HEK293 (cell line): ENCODE data around the gene DPY19L3.

Experiments used
- CTCF ChIA-PET: fragments of 350-600 bp; formaldehyde crosslinking; extraction: SDS; loops from one replicate; lab custom pipeline; 2021; ENCODE audit warnings: antibody characterized with exemption; lab: Yijun Ruan, JAX
- POLR2A ChIA-PET: fragments of 300-600 bp; formaldehyde crosslinking; extraction: SDS; loops from one replicate; lab custom pipeline; 2020; ENCODE audit warnings: antibody characterized with exemption, inconsistent platforms; lab: Yijun Ruan, JAX
- H3K27ac ChIP-seq: fragments of 200-500 bp; sonication (Bioruptor generic); 2 replicates; pipeline ENCODE4 v1.5.1; 2014; ENCODE audit warnings: low read depth, low read length, control low read depth, inconsistent platforms; ENCODE audit errors: extremely low read depth
- H3K36me3 ChIP-seq, 2 experiments: fragments of 200-500 bp in 1 of 2; sonication (Bioruptor generic) in 1 of 2; 1 replicate in 1 of 2; 2 replicates in 1 of 2; pipeline ENCODE4 v1.5.1; 2014 to 2017; ENCODE audit warnings: inconsistent platforms in 2 of 2, low read length in 2 of 2; ENCODE audit not compliant: control insufficient read depth in 2 of 2, insufficient read depth in 1 of 2
- H3K4me1 ChIP-seq: fragments of 200-500 bp; sonication (Bioruptor generic); 2 replicates; pipeline ENCODE4 v1.5.1; 2014; ENCODE audit warnings: mild to moderate bottlenecking, low read length, inconsistent platforms; ENCODE audit not compliant: control insufficient read depth, insufficient read depth
- H3K4me3 ChIP-seq: 2 replicates; pipeline ENCODE4 v1.5.1; 2011; ENCODE audit warnings: low read depth, mild to moderate bottlenecking, control low read depth, low read length, moderate library complexity
- H3K9me3 ChIP-seq: fragments of 200-500 bp; sonication (Bioruptor generic); 2 replicates; pipeline ENCODE4 v1.5.1; 2014; ENCODE audit warnings: low read depth, low read length, inconsistent platforms; ENCODE audit not compliant: control insufficient read depth, insufficient read depth
- EGR2 ChIP-seq: fragments of 450-650 bp; formaldehyde crosslinking; IDR thresholded peaks from 2 replicates; pipeline ENCODE4 v1.5.1; 2016; ENCODE audit warnings: low read depth, missing biosample characterization, missing genetic modification characterization
- GLI2 ChIP-seq: fragments of 450-650 bp; formaldehyde crosslinking; IDR thresholded peaks from 2 replicates; pipeline ENCODE4; 2017; ENCODE audit warnings: missing biosample characterization, missing genetic modification characterization, low read depth, borderline replicate concordance
- KLF17 ChIP-seq: fragments of 450-650 bp; formaldehyde crosslinking; IDR thresholded peaks from 2 replicates; pipeline ENCODE4 v1.5.1; 2016; ENCODE audit warnings: missing biosample characterization, missing genetic modification characterization
- SCRT1 ChIP-seq: fragments of 450-650 bp; formaldehyde crosslinking; IDR thresholded peaks from 2 replicates; pipeline ENCODE4 v1.5.1; 2016; ENCODE audit warnings: missing biosample characterization, missing genetic modification characterization, borderline replicate concordance
- SETDB1 ChIP-seq: IDR thresholded peaks from one replicate; pipeline ENCODE4 v1.6.1; 2017; ENCODE audit warnings: mild to moderate bottlenecking, low read length, moderate library complexity, mixed read lengths; ENCODE audit not compliant: insufficient read length
- TRIM28 ChIP-seq: IDR thresholded peaks from 2 replicates; pipeline ENCODE4 v1.6.1; 2011; ENCODE audit warnings: low read length, control low read depth, borderline replicate concordance
- WT1 ChIP-seq: fragments of 450-650 bp; formaldehyde crosslinking; IDR thresholded peaks from 2 replicates; pipeline ENCODE4 v1.5.1; 2016; ENCODE audit warnings: missing biosample characterization, missing genetic modification characterization
- ZBTB1 ChIP-seq: fragments of 450-650 bp; formaldehyde crosslinking; IDR thresholded peaks from 2 replicates; pipeline ENCODE4 v1.5.1; 2016; ENCODE audit warnings: missing biosample characterization, missing genetic modification characterization
- ZBTB26 ChIP-seq: fragments of 450-650 bp; formaldehyde crosslinking; optimal IDR thresholded peaks from 2 replicates; pipeline ENCODE3; 2016; ENCODE audit warnings: missing biosample characterization, mild to moderate bottlenecking, missing genetic modification characterization
- ZBTB7A ChIP-seq: fragments of 450-650 bp; formaldehyde crosslinking; IDR thresholded peaks from 2 replicates; pipeline ENCODE4 v1.5.1; 2016; ENCODE audit warnings: low read depth, missing biosample characterization, missing genetic modification characterization
- ZFP37 ChIP-seq: fragments of 450-650 bp; formaldehyde crosslinking; IDR thresholded peaks from 2 replicates; pipeline ENCODE4 v1.5.1; 2016; ENCODE audit warnings: missing biosample characterization, missing genetic modification characterization
- ZNF221 ChIP-seq: fragments of 450-650 bp; formaldehyde crosslinking; IDR thresholded peaks from 2 replicates; pipeline ENCODE4 v1.5.1; 2017; ENCODE audit warnings: missing biosample characterization, missing genetic modification characterization, borderline replicate concordance
- ZNF514 ChIP-seq: fragments of 450-650 bp; formaldehyde crosslinking; IDR thresholded peaks from 2 replicates; pipeline ENCODE4 v1.5.1; 2016; ENCODE audit warnings: missing biosample characterization, missing genetic modification characterization
- ZNF544 ChIP-seq: fragments of 450-650 bp; formaldehyde crosslinking; IDR thresholded peaks from 2 replicates; pipeline ENCODE4 v1.5.0; 2017; ENCODE audit warnings: missing biosample characterization, missing genetic modification characterization
- ZNF580 ChIP-seq: fragments of 450-650 bp; formaldehyde crosslinking; IDR thresholded peaks from 2 replicates; pipeline ENCODE4 v1.5.1; 2016; ENCODE audit warnings: missing biosample characterization, missing genetic modification characterization
- ZNF623 ChIP-seq: fragments of 450-650 bp; formaldehyde crosslinking; IDR thresholded peaks from 2 replicates; pipeline ENCODE4 v1.5.1; 2016; ENCODE audit warnings: missing biosample characterization, missing genetic modification characterization
- ZNF654 ChIP-seq: fragments of 450-650 bp; formaldehyde crosslinking; IDR thresholded peaks from 2 replicates; pipeline ENCODE4 v1.5.1; 2016; ENCODE audit warnings: low read depth, missing biosample characterization, missing genetic modification characterization
- ZNF664 ChIP-seq: fragments of 450-650 bp; formaldehyde crosslinking; IDR thresholded peaks from 2 replicates; pipeline ENCODE4 v1.5.1; 2016; ENCODE audit warnings: missing biosample characterization, missing genetic modification characterization
- ZNF747 ChIP-seq: fragments of 450-650 bp; formaldehyde crosslinking; IDR thresholded peaks from 2 replicates; pipeline ENCODE4 v1.5.1; 2016; ENCODE audit warnings: missing biosample characterization, missing genetic modification characterization
- ZNF768 ChIP-seq: fragments of 450-650 bp; formaldehyde crosslinking; IDR thresholded peaks from 2 replicates; pipeline ENCODE4 v1.5.1; 2018; ENCODE audit warnings: missing biosample characterization, mild to moderate bottlenecking, missing genetic modification characterization
- ZSCAN5A ChIP-seq: fragments of 450-650 bp; formaldehyde crosslinking; IDR thresholded peaks from 2 replicates; pipeline ENCODE4 v1.5.1; 2016; ENCODE audit warnings: missing biosample characterization, missing genetic modification characterization
- ZXDB ChIP-seq: fragments of 450-650 bp; formaldehyde crosslinking; IDR thresholded peaks from 2 replicates; pipeline ENCODE4 v1.5.1; 2016; ENCODE audit warnings: missing biosample characterization, missing genetic modification characterization
- TF ChIP-seq, protein P1 (sequence below): fragments of 450-650 bp; formaldehyde crosslinking; IDR thresholded peaks from 2 replicates; pipeline ENCODE4 v1.5.1; 2016; ENCODE audit warnings: missing biosample characterization, missing genetic modification characterization
- TF ChIP-seq, protein P2 (sequence below): fragments of 450-650 bp; formaldehyde crosslinking; IDR thresholded peaks from 2 replicates; pipeline ENCODE4 v1.5.1; 2016; ENCODE audit warnings: missing biosample characterization, missing genetic modification characterization
- TF ChIP-seq, protein P3 (sequence below): fragments of 450-650 bp; formaldehyde crosslinking; IDR thresholded peaks from 2 replicates; pipeline ENCODE4 v1.5.1; 2016; ENCODE audit warnings: missing biosample characterization, missing genetic modification characterization

Gene DPY19L3

GRCh38 chr19:32404933-32405430, 588 bp upstream of the DPY19L3 start (continued):
- TF ChIP-seq ZNF768 (tag by site-specific recombination), result no peak

DNA sequence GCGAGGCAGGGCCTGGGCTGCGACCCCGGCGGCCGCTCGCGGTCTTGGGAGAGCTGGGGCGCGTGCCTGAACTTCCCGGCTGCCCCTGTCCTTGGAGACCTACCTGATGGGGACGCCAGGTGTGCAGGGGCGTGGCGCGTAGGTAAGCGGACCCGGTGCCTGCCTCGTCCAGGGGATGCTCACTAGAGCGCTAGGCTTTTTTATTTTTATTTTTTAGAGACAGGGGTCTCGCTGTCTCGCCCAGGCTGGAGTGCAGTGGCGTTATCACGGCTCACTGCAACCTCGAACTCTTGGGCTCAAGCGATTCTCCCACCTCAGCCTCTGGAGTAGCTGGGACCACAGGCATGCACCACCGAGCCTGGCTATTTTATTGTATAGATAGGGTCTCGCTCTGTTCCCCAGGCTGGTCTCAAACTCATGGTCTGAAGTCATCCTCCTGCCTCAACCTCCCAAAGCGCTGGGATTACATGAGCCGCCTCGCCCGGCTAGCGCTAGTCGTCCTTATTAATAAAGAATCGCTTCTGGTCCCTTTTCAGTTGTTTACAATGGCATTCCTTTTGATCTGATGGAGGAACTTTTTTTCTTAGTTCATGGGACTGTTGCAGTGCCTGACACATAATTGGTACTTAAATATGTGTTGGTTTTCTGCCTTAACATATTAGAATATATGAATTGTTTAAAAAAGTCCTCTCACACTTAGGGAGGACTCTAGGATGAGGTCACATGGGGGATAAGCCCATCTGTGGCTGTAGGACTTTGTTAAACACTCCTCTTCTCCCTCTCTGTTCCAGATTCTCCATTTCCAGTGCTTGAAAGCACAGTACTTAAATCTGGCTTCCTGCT, 812 bp downstream of the DPY19L3 start:
- H3K4me3 ChIP-seq, result peak overlapping the region; percentile 76
- peaks cover 18% of the 10 kb centered on the region for H3K4me1 ChIP-seq
- ChIA-PET POLR2A (interaction anchor here (0.7 to 2.6 kb wide), 27 partner anchors 8 to 285 kb away, joined by 3 to 24 read pairs (median 6); partner anchors contain the start of genes ANKRD27, NUDT19, PDCD5 and RGS9BP), CTCF (interaction anchor here (1.1 kb wide), 1 partner anchor 12 kb away, joined by 3 read pairs; no protein-coding TSS in a partner anchor)
- no peaks in the 10 kb centered on the region; the same call in 1 of the 2 replicates for H3K9me3 ChIP-seq
- H3K27ac ChIP-seq, result peak overlapping the region; percentile 97
- H3K36me3 ChIP-seq, result peaks cover 35 to 39% of the 10 kb centered on the region in 2 experiments
- TF ChIP-seq ZNF664 (no peak), ZFP37 (peak; percentile 73), SETDB1 (no peak), TRIM28 (no peak), ZBTB1 (tag by site-specific recombination) (no peak), ZNF544 (tag by site-specific recombination) (no peak), ZNF654 (tag by site-specific recombination) (peak; percentile 3; the same call in 1 of the 2 replicates), ZNF623 (tag by site-specific recombination) (no peak), GLI2 (tag by site-specific recombination) (no peak), ZBTB26 (tag by site-specific recombination) (no peak), WT1 (0 out of 2 replicates have a peak, but pooled peaks have one; percentile 13), ZXDB (tag by site-specific recombination) (peak; percentile 14; the same call in 1 of the 2 replicates), ZBTB7A (peak; percentile 81), KLF17 (tag by site-specific recombination) (peak; percentile 76; the same call in 1 of the 2 replicates), ZNF580 (tag by site-specific recombination) (no peak), ZNF221 (no peak), SCRT1 (tag by site-specific recombination) (no peak), EGR2 (tag by site-specific recombination) (no peak), ZSCAN5A (tag by site-specific recombination) (no peak), ZNF747 (tag by site-specific recombination) (no peak), ZNF514 (tag by site-specific recombination) (no peak)
- TF ChIP-seq, protein P1, sequence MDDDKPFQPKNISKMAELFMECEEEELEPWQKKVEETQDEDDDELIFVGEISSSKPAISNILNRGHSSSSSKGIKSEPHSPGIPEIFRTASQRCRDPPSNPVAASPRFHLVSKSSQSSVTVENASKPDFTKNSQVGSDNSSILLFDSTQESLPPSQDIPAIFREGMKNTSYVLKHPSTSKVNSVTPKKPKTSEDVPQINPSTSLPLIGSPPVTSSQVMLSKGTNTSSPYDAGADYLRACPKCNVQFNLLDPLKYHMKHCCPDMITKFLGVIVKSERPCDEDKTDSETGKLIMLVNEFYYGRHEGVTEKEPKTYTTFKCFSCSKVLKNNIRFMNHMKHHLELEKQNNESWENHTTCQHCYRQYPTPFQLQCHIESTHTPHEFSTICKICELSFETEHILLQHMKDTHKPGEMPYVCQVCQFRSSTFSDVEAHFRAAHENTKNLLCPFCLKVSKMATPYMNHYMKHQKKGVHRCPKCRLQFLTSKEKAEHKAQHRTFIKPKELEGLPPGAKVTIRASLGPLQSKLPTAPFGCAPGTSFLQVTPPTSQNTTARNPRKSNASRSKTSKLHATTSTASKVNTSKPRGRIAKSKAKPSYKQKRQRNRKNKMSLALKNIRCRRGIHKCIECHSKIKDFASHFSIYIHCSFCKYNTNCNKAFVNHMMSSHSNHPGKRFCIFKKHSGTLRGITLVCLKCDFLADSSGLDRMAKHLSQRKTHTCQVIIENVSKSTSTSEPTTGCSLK (tag by site-specific recombination), result no peak
- TF ChIP-seq, protein P2, sequence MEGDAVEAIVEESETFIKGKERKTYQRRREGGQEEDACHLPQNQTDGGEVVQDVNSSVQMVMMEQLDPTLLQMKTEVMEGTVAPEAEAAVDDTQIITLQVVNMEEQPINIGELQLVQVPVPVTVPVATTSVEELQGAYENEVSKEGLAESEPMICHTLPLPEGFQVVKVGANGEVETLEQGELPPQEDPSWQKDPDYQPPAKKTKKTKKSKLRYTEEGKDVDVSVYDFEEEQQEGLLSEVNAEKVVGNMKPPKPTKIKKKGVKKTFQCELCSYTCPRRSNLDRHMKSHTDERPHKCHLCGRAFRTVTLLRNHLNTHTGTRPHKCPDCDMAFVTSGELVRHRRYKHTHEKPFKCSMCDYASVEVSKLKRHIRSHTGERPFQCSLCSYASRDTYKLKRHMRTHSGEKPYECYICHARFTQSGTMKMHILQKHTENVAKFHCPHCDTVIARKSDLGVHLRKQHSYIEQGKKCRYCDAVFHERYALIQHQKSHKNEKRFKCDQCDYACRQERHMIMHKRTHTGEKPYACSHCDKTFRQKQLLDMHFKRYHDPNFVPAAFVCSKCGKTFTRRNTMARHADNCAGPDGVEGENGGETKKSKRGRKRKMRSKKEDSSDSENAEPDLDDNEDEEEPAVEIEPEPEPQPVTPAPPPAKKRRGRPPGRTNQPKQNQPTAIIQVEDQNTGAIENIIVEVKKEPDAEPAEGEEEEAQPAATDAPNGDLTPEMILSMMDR (tag by site-specific recombination), result peak; percentile 60
- TF ChIP-seq, protein P3, sequence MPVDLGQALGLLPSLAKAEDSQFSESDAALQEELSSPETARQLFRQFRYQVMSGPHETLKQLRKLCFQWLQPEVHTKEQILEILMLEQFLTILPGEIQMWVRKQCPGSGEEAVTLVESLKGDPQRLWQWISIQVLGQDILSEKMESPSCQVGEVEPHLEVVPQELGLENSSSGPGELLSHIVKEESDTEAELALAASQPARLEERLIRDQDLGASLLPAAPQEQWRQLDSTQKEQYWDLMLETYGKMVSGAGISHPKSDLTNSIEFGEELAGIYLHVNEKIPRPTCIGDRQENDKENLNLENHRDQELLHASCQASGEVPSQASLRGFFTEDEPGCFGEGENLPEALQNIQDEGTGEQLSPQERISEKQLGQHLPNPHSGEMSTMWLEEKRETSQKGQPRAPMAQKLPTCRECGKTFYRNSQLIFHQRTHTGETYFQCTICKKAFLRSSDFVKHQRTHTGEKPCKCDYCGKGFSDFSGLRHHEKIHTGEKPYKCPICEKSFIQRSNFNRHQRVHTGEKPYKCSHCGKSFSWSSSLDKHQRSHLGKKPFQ (tag by site-specific recombination), result no peak
